ENCODE measurements around the gene RBM19.

DNA sequence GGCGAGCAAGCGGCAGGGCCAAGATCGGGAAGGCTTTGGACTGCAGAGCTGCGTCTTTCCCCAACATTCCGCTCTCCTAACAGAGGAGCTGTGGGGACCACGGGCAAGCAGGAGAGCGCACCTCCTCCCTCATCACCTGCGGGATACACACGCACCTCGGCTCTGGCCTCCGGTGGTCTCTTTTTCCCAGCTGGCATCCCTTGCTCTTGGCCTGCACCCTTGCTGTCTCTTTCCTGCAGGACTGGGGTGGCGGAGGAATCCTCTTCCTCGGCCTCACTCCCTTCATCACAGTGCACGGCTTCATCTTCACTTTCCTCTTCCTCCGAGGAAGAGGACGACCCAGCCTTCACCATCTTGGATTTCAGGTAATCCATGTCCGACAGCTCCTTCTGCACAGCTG lies 8.5 kb downstream of the RBM19 start:
- TF ChIP-seq CTCF (IDR thresholded peaks at IDR 0.05 in 8 of 11, conservative IDR thresholded peaks at IDR 0.05 in 3 of 11) (no peak), POLR2A (IDR thresholded peaks at IDR 0.05) (no peak), POLR2AphosphoS5 (IDR thresholded peaks at IDR 0.05) (no peak)
